HG03342 (cell line): ENCODE measurements around the gene FRMD4A.

Experiments used
- ATAC-seq: cut with Tn5 transposase; IDR thresholded peaks from one replicate; pipeline ENCODE4 v1.9.1; 2021; ENCODE audit warnings: mild to moderate bottlenecking, moderate library complexity; ENCODE audit not compliant: unreplicated experiment

Gene FRMD4A

GRCh38 chr10:13893926-13894325, 436.8 kb downstream of the FRMD4A start:
- no peak for ATAC-seq

DNA sequence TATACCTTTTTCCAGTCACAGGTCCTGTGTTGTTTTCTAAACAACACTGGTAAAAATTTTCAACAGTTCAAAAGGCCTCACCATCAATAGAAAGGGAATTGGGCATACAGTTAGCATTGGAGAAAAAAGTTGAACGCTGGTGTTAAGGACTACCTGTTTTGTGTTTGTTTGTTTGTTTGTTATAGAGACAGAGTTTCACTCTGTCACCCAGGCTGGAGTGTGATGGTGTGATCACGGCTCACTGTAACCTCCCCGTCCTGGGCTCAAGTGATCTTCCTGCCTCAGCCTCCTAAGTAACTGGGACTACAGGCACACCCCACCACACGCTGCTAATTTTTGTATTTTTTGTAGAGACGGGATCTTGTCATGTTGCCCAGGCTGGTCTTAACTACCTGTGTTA, 437.9 kb downstream of the FRMD4A start:
- ATAC-seq, result no peak

DNA sequence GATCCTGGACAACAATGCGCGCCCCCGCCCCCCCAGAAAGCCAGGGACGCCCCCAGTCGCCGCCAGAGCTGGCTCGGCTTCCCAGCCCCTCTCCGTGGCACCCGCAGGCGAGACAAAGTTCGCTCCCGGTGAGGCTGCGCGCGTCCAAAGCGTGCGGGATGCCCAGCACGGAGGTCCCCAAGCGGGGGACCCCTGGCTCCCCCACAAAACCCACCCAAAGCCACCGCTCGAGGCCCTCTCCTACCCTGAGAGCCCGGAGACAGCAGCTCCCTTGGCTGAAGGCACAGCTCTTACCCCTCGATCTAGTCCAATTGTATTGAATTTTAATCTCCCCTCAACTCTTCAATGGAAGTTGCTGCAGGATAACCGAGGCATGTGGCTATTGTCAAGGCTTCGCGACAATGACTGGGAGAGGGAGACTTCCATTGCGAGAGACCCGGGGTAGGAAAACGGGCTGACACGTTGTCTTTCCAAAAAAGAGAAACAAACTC, 438.7 kb downstream of the FRMD4A start:
- ATAC-seq, result no peak

GRCh38 chr10:13891128-13892000, 439.4 kb downstream of the FRMD4A start:
- no peak for ATAC-seq

- ATAC-seq, result no peak
These were observed 440.2 kb downstream of the FRMD4A start for GRCh38 chr10:13890233-13891127.

DNA sequence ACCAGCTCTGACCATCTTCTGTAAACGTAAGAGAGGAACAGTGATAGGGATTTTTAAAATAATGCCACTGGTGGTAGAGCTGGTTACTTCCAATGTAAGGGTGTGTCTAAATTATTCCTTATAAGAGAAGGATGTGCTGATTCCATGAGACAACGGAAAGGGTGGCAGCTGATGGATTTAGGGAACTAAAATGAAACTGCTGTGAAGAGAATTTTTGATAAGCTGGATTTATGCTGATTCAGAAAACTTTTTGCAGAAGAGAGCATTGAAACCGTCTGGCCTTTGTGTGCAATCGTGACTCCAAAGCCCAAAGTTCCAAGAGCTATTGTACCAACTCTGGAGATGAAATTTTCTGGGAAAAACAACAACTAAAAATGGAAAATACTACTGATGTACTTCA, 443.0 kb downstream of the FRMD4A start:
- ATAC-seq, result no peak

- no peak for ATAC-seq
These were observed 445.3 kb downstream of the FRMD4A start for GRCh38 chr10:13885238-13885990.

- ATAC-seq, result no peak
These were observed 446.9 kb downstream of the FRMD4A start for GRCh38 chr10:13883636-13884444.

DNA sequence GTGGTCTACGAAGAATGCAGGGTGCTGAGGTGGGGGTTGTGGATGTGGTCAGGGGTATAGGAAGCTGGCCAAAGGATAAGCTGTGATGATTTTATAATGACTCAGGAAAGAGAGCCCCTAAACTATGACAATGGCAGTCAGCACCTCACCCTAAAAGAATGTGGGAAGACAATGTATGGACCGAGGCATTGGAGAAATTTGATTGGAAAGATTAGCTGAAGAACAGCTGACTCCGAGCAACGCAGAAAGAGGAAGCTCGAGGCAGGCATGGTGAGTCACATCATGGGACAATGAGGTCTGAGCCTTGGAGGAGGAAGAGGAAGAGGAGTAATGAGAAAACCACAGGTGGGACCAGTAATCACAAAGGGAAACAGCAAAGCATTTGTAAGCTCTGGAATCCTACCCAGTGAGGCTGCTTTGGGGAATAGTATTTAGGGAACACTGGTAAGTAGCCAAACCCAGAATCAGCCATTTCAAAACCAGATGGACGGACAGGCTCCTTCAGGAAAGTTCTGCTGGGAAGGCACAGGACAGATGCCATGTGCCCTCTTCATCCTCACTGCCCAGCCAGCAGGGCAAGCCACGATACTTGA, 448.5 kb downstream of the FRMD4A start:
- ATAC-seq, result no peak

DNA sequence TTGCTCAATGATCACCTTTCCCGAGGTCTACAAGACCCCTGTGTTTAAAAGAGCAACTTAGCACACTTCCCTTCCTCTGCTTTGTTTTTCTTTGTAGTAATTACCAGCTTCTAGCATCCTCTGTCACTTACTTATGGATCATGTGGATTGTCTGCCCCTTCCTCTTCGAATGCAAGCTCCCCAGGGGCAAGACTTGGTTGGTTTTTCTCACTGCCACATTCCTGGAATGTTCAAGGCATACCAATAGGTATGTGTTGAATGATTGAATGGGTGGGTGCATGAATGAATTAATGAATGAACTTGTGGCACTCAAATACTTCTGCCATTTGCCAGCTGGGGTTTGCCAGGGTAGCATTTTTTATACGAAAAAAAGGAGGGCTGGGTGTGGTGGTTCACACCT, 450.0 kb downstream of the FRMD4A start:
- ATAC-seq, result no peak

GRCh38 chr10:13877154-13877909, 453.4 kb downstream of the FRMD4A start:
- no peak for ATAC-seq

DNA sequence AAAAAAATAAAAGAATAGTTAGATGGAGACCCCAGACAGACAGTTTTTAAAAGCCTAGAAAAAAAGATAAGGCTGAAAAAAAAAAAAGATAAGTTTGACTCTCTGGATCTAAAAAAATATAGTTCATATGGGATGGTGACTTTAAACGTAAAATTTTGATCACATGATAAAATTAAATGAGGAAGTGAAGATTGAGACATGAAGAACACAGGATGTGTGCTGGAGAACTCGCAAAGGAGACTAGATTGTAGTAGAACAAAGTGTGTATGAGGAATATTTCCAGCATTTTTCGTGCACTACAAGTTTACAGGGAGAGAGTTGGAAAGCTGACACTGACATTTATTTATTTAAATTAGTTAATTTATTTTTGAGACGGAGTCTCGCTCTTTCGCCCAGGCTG, 457.5 kb downstream of the FRMD4A start:
- ATAC-seq, result no peak

- no peak for ATAC-seq
These were observed 458.3 kb downstream of the FRMD4A start for GRCh38 chr10:13872411-13872810.

GRCh38 chr10:13871776-13872175, 458.9 kb downstream of the FRMD4A start:
- no peak for ATAC-seq

DNA sequence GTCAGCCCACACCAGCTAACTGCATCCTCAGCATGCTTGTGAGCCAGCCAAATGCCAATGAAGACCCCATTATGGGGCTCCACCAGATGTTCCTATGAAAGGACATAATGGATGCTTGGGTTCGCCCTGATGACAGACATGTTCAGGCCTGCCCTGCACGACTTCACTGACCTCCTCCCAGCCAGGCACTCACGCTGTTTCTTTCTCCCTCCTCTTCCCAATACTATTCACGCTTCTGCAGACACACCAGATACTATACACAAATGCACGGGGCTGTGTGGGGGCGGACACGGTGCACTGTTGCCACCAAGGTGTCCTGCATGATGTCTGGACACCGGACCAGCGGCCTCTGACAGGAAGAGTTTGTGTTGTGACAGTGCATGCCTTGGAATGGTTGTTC, 459.7 kb downstream of the FRMD4A start:
- ATAC-seq, result no peak

DNA sequence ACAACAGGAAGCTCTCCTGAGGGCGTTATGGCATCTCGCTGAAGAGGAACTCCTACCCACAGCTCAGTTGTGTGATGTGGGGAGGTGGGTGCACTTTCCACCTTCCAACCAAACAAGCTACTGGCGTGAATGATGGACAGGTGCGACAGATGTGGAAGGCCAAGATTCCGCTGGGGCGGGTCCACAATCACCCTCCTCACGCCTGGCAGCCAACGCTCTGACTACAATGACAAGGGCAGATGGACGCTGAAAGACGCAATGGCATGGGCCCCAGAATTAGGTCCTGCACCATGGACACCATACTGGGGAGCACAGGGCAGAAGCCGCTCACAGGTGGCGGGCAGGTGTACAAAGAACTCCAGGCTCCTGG, 461.4 kb downstream of the FRMD4A start:
- no peak for ATAC-seq

DNA sequence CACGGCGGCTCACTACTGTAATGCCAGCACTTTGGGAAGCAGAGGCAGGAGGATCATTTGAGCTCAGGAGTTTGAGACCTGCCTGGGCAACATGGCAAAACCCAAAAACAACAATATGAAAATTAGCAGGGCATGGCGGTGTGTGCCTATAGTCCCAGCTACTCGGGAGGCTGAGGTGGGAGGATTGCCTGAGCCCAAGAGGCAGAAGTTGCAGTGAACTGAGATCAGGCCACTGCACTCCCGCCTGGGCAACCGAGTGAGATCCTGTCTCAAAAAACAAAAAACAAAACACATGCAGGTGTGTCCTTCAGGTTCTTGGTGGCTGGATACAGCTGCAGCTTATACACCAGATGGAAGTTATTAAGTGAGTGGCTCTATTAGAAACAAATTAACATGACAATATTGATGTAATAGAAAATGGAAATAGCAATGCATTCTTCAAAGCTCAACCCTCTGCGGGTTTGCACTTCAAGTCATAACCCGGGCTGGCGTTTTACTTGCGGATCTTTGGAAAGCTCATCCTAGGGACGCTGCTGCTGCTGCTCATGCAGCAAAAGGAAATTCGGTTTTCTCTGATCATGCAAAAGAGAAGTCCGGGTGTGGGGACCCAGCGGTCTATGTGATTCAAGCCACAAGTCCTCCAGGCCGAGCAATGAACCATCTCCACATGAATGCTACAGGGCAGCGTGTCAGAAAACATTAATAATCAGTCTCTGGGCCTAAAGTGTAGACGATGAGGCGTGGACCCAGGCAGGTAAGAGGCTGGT, 462.0 kb downstream of the FRMD4A start:
- ATAC-seq, result no peak

- ATAC-seq, result no peak
These were observed 462.9 kb downstream of the FRMD4A start for GRCh38 chr10:13867822-13868221.
